Measurements from ENCODE around the gene BCAS3. TPM values are rescaled to one million over a fixed set of nuclear protein-coding genes. Genes with fewer than 3 reads are reported as not detected.
A peak's percentile ranks its signal among the peaks of the same experiment; 100 is the strongest.

The BCAS3 gene
- total RNA-seq, 2 donors from 2014 or later = 28.0 to 37.7 TPM

- Histone ChIP-seq H3K9me3 (ENCODE audit: control insufficient read depth, low read length) (peaks cover 3% of the 10 kb centered on the region), H3K27me3 (ENCODE audit: control insufficient read depth, insufficient read depth, low read length, poor library complexity, severe bottlenecking) (no peaks in the 10 kb centered on the region), H3K4me1 (ENCODE audit: control insufficient read depth, insufficient read depth, low read length) (no peaks in the 10 kb centered on the region), H3K4me3 (ENCODE audit: low read length) (no peak overlapping the region), H3K27ac (ENCODE audit: low read depth, low read length) (peak overlapping the region; percentile 72), H3K9ac (ENCODE audit: extremely low read depth, low read length, poor library complexity, severe bottlenecking) (no peak overlapping the region), H3K36me3 (ENCODE audit: control insufficient read depth, insufficient read depth, low read length) (no peaks in the 10 kb centered on the region)
- peak; percentile 67 for DNase-seq
- H3K4me3 Mint-ChIP-seq = no peak overlapping the region
- H3K4me1 Mint-ChIP-seq = peaks cover 9% of the 10 kb centered on the region
- H3K36me3 Mint-ChIP-seq (ENCODE audit: low read depth) = peaks cover 2% of the 10 kb centered on the region
- TF ChIP-seq, protein P1, sequence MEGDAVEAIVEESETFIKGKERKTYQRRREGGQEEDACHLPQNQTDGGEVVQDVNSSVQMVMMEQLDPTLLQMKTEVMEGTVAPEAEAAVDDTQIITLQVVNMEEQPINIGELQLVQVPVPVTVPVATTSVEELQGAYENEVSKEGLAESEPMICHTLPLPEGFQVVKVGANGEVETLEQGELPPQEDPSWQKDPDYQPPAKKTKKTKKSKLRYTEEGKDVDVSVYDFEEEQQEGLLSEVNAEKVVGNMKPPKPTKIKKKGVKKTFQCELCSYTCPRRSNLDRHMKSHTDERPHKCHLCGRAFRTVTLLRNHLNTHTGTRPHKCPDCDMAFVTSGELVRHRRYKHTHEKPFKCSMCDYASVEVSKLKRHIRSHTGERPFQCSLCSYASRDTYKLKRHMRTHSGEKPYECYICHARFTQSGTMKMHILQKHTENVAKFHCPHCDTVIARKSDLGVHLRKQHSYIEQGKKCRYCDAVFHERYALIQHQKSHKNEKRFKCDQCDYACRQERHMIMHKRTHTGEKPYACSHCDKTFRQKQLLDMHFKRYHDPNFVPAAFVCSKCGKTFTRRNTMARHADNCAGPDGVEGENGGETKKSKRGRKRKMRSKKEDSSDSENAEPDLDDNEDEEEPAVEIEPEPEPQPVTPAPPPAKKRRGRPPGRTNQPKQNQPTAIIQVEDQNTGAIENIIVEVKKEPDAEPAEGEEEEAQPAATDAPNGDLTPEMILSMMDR (conservative IDR thresholded peaks at IDR 0.05) = no peak
- H3K27me3 Mint-ChIP-seq (ENCODE audit: insufficient read depth) = no peaks in the 10 kb centered on the region
- 44 to 52% methylated on average over 4 to 5 of the region's 5 CpGs for WGBS, 2 experiments (ENCODE audit: insufficient coverage in 1 of 2, insufficient read length in 1 of 2)
- H3K9me3 Mint-ChIP-seq = no peaks in the 10 kb centered on the region
- H3K27ac Mint-ChIP-seq = peak overlapping the region; percentile 7
Observed at GRCh38 chr17:60747069-60747808, 69.6 kb downstream of the BCAS3 start.

DNA sequence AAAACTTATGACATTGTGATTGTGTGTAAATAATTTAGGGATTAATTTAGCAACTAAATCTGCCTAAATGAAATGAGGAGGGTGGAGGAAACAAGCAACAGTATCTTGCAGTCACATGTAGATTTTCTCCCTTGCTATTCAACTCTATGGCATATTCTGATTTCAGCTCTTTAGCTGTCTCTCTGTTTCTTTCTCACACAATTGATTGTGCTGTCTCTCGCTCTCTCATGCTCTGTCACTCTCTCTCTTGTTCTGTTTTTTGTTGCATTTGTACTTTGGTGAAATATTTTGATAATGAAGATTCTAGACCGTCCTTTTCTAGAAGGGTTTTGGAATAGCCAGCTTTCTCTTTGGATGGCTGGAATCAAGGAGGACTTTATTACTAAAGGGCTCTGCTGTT is 70.6 kb downstream of the BCAS3 start:
- no peaks in the 10 kb centered on the region for H3K27me3 Mint-ChIP-seq (ENCODE audit: insufficient read depth)
- no peak overlapping the region for H3K4me3 Mint-ChIP-seq
- no peaks in the 10 kb centered on the region for H3K4me1 ChIP-seq (ENCODE audit: control insufficient read depth, insufficient read depth, low read length)
- H3K36me3 ChIP-seq (ENCODE audit: control insufficient read depth, insufficient read depth, low read length) = no peaks in the 10 kb centered on the region
- no peak overlapping the region for H3K4me3 ChIP-seq (ENCODE audit: low read length)
- no peaks in the 10 kb centered on the region for H3K27me3 ChIP-seq (ENCODE audit: control insufficient read depth, insufficient read depth, low read length, poor library complexity, severe bottlenecking)
- no peak for DNase-seq
- no peak overlapping the region for H3K9ac ChIP-seq (ENCODE audit: extremely low read depth, low read length, poor library complexity, severe bottlenecking)
- peaks cover 3% of the 10 kb centered on the region for H3K9me3 ChIP-seq (ENCODE audit: control insufficient read depth, low read length)
- WGBS, 2 experiments (ENCODE audit: insufficient coverage in 1 of 2, insufficient read length in 1 of 2) = 63% methylated on average over 2 of the region's 2 CpGs; no CpG with 5 or more reads in 1 of the 2 experiments
- TF ChIP-seq, protein P1 (conservative IDR thresholded peaks at IDR 0.05) = no peak
- H3K9me3 Mint-ChIP-seq = no peaks in the 10 kb centered on the region
- H3K4me1 Mint-ChIP-seq = peaks cover 9% of the 10 kb centered on the region
- H3K36me3 Mint-ChIP-seq (ENCODE audit: low read depth) = peaks cover 2% of the 10 kb centered on the region
- no peak overlapping the region for H3K27ac Mint-ChIP-seq
- peak overlapping the region; percentile 29 for H3K27ac ChIP-seq (ENCODE audit: low read depth, low read length)

GRCh38 chr17:60749050-60749449 is 71.4 kb downstream of the BCAS3 start:
- Mint-ChIP-seq H3K9me3 (no peaks in the 10 kb centered on the region), H3K27ac (no peak overlapping the region), H3K27me3 (ENCODE audit: insufficient read depth) (no peaks in the 10 kb centered on the region), H3K4me1 (peaks cover 9% of the 10 kb centered on the region), H3K4me3 (no peak overlapping the region), H3K36me3 (ENCODE audit: low read depth) (peaks cover 3% of the 10 kb centered on the region)
- Histone ChIP-seq H3K27me3 (ENCODE audit: control insufficient read depth, insufficient read depth, low read length, poor library complexity, severe bottlenecking) (no peaks in the 10 kb centered on the region), H3K36me3 (ENCODE audit: control insufficient read depth, insufficient read depth, low read length) (no peaks in the 10 kb centered on the region), H3K9me3 (ENCODE audit: control insufficient read depth, low read length) (peaks cover 3% of the 10 kb centered on the region), H3K9ac (ENCODE audit: extremely low read depth, low read length, poor library complexity, severe bottlenecking) (no peak overlapping the region), H3K4me3 (ENCODE audit: low read length) (no peak overlapping the region), H3K27ac (ENCODE audit: low read depth, low read length) (no peak overlapping the region), H3K4me1 (ENCODE audit: control insufficient read depth, insufficient read depth, low read length) (no peaks in the 10 kb centered on the region)
- TF ChIP-seq, protein P1 (conservative IDR thresholded peaks at IDR 0.05) = no peak
- 82% methylated on average over 4 of the region's 4 CpGs; no CpG with 5 or more reads in 1 of the 2 experiments for WGBS, 2 experiments (ENCODE audit: insufficient coverage in 1 of 2, insufficient read length in 1 of 2)
- no peak for DNase-seq
